HCT116 (cell line): ENCODE results near the gene TTLL11. TPM values are rescaled to one million over a fixed set of nuclear protein-coding genes. Genes with fewer than 3 reads are reported as not detected.

Experiments used
- ATAC-seq: fragments of 200-7000 bp; cut with Tn5 transposase; 2 replicates; pipeline ENCODE4 v1.9.1; 2020; ENCODE audit warnings: mild to moderate bottlenecking, moderate library complexity
- BruUV-seq: library from RNA; stranded (reverse); fragments of 400-500 nt; replicated peaks from 2 replicates; lab custom pipeline; 2021; lab: Mats Ljungman, UMichigan
- CTCF ChIA-PET: fragments of 300-600 bp; sonication (Branson Sonifier 250); formaldehyde crosslinking; loops from one replicate; lab custom pipeline; 2021; ENCODE audit warnings: antibody characterized with exemption; lab: Charles Lee
- POLR2A ChIA-PET: fragments of 300-600, 350-600 bp; sonication (Branson Sonifier 250); formaldehyde crosslinking; loops from one replicate; lab custom pipeline; 2021; ENCODE audit warnings: antibody characterized with exemption; lab: Charles Lee
- RAD21 ChIA-PET, 2 experiments: fragments of 300-600 bp; sonication (Branson Sonifier 250); formaldehyde crosslinking; loops; one replicate each; lab custom pipeline; 2023; ENCODE audit warnings: low total read pairs in 2 of 2; ENCODE audit not compliant: uncharacterized antibody in 2 of 2, unreplicated experiment in 2 of 2, low non-redundant PET in 1 of 2; lab: Charles Lee
- DNase-seq: peaks from one replicate; pipeline ENCODE4 v3.0.0-alpha.2; 2010; ENCODE audit warnings: low read depth, low spot score
- H2AFZ ChIP-seq: fragments of 200-600 bp; shearing (Covaris generic), sonication (generic); 2 replicates; pipeline ENCODE4 v1.6.1; 2017; ENCODE audit warnings: low read depth, mixed run types, mixed read lengths, antibody characterized with exemption, low read length; ENCODE audit not compliant: poor library complexity, severe bottlenecking
- H3K27ac ChIP-seq: 2 replicates; pipeline ENCODE4 v1.5.1; 2012; ENCODE audit warnings: low read depth, low read length
- H3K27me3 ChIP-seq: fragments of 200-600 bp; sonication (generic); 2 replicates; pipeline ENCODE4 v1.6.1; 2016; ENCODE audit warnings: mixed run types, low read length, mixed read lengths; ENCODE audit not compliant: insufficient read depth
- H3K36me3 ChIP-seq, 2 experiments: fragments of 200-500 bp in 1 of 2; fragments of 200-600 bp in 1 of 2; sonication (Bioruptor generic) in 1 of 2; sonication (generic) in 1 of 2; 2 replicates each; pipeline versions ENCODE4 v1.5.1 to v1.6.1; 2014 to 2016; ENCODE audit warnings: low read length in 2 of 2, inconsistent platforms in 1 of 2, mixed read lengths in 1 of 2, mixed run types in 1 of 2; ENCODE audit not compliant: insufficient read depth in 2 of 2, control insufficient read depth in 1 of 2
- H3K4me1 ChIP-seq, 2 experiments: fragments of 200-600 bp in 1 of 2; sonication (generic) in 1 of 2; 2 replicates each; pipeline versions ENCODE4 v1.5.1 to v1.6.1; 2012 to 2017; ENCODE audit warnings: low read length in 2 of 2, inconsistent platforms in 1 of 2, mild to moderate bottlenecking in 1 of 2, mixed read lengths in 1 of 2, mixed run types in 1 of 2, moderate library complexity in 1 of 2; ENCODE audit not compliant: insufficient read depth in 2 of 2, control insufficient read depth in 1 of 2
- H3K4me2 ChIP-seq: fragments of 200-600 bp; sonication (generic); 2 replicates; pipeline ENCODE4 v1.6.1; 2017; ENCODE audit warnings: mixed run types, low read length, mixed read lengths
- H3K4me3 ChIP-seq, 2 experiments: fragments of 200-600 bp in 1 of 2; sonication (generic) in 1 of 2; replicated peaks in 1 of 2; 2 replicates each; pipeline ENCODE4 v1.5.1; 2011 to 2016; ENCODE audit warnings: low read length in 2 of 2, control low read depth in 1 of 2, low read depth in 1 of 2, mild to moderate bottlenecking in 1 of 2, mixed read lengths in 1 of 2, mixed run types in 1 of 2
- H3K79me2 ChIP-seq: fragments of 200-600 bp; sonication (generic); 2 replicates; pipeline ENCODE4 v1.6.1; 2017; ENCODE audit warnings: mild to moderate bottlenecking, mixed run types, low read length, moderate library complexity, mixed read lengths; ENCODE audit not compliant: insufficient read depth
- H3K9ac ChIP-seq: fragments of 200-600 bp; sonication (generic); 2 replicates; pipeline ENCODE4 v1.6.1; 2016; ENCODE audit warnings: low read length, mixed read lengths
- H3K9me2 ChIP-seq: fragments of 200-600 bp; sonication (generic), shearing (Covaris generic); 2 replicates; pipeline ENCODE4 v1.6.1; 2017; ENCODE audit warnings: mixed run types, mild to moderate bottlenecking, moderate library complexity; ENCODE audit not compliant: insufficient read depth
- H3K9me3 ChIP-seq, 2 experiments: fragments of 200-500 bp in 1 of 2; fragments of 200-600 bp in 1 of 2; sonication (Bioruptor generic) in 1 of 2; sonication (generic) in 1 of 2; 2 replicates each; pipeline ENCODE4 v1.6.1; 2014 to 2017; ENCODE audit warnings: low read length in 2 of 2, mixed read lengths in 2 of 2, inconsistent platforms in 1 of 2, low read depth in 1 of 2, mild to moderate bottlenecking in 1 of 2, mixed run types in 1 of 2, moderate library complexity in 1 of 2; ENCODE audit not compliant: control insufficient read depth in 1 of 2, insufficient read depth in 1 of 2
- H4K20me1 ChIP-seq: fragments of 200-600 bp; sonication (generic), shearing (Covaris generic); 2 replicates; pipeline ENCODE4 v1.6.1; 2017; ENCODE audit warnings: mixed run types, mild to moderate bottlenecking, moderate library complexity; ENCODE audit not compliant: insufficient read depth
- CEBPB ChIP-seq: IDR thresholded peaks from 2 replicates; pipeline ENCODE4 v1.6.1; 2012; ENCODE audit warnings: low read depth
- EZH2 ChIP-seq: fragments of 200-600 bp; sonication (generic); IDR thresholded peaks from 2 replicates; pipeline ENCODE4 v1.6.1; 2017; ENCODE audit warnings: antibody characterized with exemption, mixed run types
- EZH2phosphoT487 ChIP-seq: fragments of 200-600 bp; IDR thresholded peaks from 2 replicates; pipeline ENCODE4 v1.6.1; 2018; ENCODE audit warnings: antibody characterized with exemption, borderline replicate concordance
- FOSL1 ChIP-seq: IDR thresholded peaks from 2 replicates; pipeline ENCODE4 v1.6.1; 2012; ENCODE audit warnings: low read depth
- SIN3A ChIP-seq: IDR thresholded peaks from 2 replicates; pipeline ENCODE4 v1.6.1; 2012; ENCODE audit warnings: low read depth
- TCF7L2 ChIP-seq: IDR thresholded peaks from 2 replicates; pipeline ENCODE4 v1.7.0; 2011; ENCODE audit warnings: borderline replicate concordance, inconsistent platforms; ENCODE audit not compliant: insufficient read depth, insufficient read length; ENCODE audit errors: extremely low read depth
- ZNF274 ChIP-seq: fragments of 200-500 bp; sonication (Bioruptor generic); IDR thresholded peaks from 2 replicates; pipeline ENCODE4 v1.6.1; 2014; ENCODE audit warnings: mild to moderate bottlenecking, low read depth, low read length, inconsistent platforms
- intact Hi-C: fragments of 100-400 bp; cut with micrococcal nuclease; formaldehyde crosslinking; loops from 2 replicates; pipeline ENCODE4 v1.10.0; 2022
- total RNA-seq: library from RNA; stranded (reverse); gene quantifications from one replicate; pipeline ENCODE4 v1.2.1, GENCODE V29; 2021; ENCODE audit not compliant: unreplicated experiment
- TF ChIP-seq, protein P1 (sequence below): IDR thresholded peaks from 2 replicates; pipeline ENCODE4 v1.6.1; 2011; ENCODE audit warnings: mild to moderate bottlenecking, low read length, moderate library complexity; ENCODE audit not compliant: insufficient replicate concordance; ENCODE audit errors: extremely low read depth

Gene TTLL11
- total RNA-seq, 1 experiment from 2014 or later = 2.2 TPM

DNA sequence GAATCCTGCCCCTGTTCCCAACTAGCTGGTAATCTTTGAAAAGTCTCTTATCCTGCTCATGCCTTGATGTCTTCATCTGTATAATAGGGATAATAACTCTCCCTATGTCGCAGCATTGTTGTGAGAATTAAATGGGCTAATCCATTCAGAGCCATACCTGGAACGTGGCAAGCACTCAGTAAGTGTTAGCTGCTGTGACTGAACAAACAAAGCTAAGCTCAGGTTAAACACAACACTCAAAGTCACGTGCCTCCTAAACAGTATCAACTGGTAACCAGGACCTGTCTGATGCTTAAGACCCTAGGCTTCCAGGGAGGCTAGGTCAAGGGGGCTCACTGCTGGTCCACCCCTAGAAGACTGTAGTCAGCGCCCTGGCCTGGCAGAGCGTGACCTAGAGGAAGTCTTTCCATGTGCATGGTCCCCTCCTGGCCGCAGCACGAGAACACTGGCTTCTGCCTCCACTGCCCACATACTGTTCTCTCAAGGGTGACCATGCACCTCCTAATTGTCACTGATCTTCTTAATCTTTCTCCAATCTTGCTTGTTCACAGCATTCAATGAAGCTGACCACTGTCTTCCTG lies 211.1 kb downstream of the TTLL11 start:
- Histone ChIP-seq H3K9me3 (no peaks in the 10 kb centered on the region), H3K27ac (no peak overlapping the region), H4K20me1 (no peaks in the 10 kb centered on the region), H3K9me2 (no peaks in the 10 kb centered on the region), H3K79me2 (no peaks in the 10 kb centered on the region), H3K36me3 (no peaks in the 10 kb centered on the region), H3K4me1 (no peaks in the 10 kb centered on the region), H3K4me3 (no peak overlapping the region), H3K9ac (no peak overlapping the region), H3K4me2 (no peak overlapping the region), H3K27me3 (peaks cover 4% of the 10 kb centered on the region; the same call in 1 of the 2 replicates), H2AFZ (no peak overlapping the region)
- ATAC-seq (no peak), DNase-seq (no peak)
- intact Hi-C loops = no loop called here
- ChIA-PET CTCF (no interaction called here), RAD21 (no interaction called here), POLR2A (no interaction called here)
- BruUV-seq = no TSS peak
- no peak for TF ChIP-seq ZNF274
- no peak for TF ChIP-seq FOSL1
- no peak for TF ChIP-seq SIN3A
- no peak for TF ChIP-seq EZH2phosphoT487

DNA sequence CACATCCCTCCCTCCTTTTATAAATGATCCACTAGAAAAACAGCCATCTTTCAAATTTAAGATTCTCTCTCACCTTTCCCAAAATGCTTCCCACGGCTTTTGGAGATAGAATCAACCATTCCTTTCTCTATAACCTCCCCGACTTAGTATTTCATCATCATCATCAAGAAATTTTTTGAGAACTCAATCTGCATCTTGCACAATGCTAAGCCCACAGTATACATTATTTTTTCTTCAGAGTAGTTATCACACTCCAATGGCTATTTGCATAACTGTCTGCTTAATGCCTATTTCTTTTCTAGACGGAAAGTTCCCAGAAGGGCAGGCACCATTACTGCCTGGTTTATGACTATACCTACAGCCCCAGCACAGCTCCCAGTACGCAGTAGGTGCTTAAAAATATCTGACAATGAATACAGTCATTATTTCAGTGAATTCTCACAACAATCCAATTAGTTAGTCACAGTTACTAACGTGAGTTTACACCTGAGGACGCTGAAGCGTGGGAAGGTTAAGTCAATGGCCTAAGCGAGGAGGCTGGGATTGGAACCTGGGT lies 212.7 kb downstream of the TTLL11 start:
- no peak for DNase-seq
- no peak overlapping the region for H3K4me2 ChIP-seq
- H3K9ac ChIP-seq = no peak overlapping the region
- no peaks in the 10 kb centered on the region for H3K79me2 ChIP-seq
- H3K36me3 ChIP-seq = no peaks in the 10 kb centered on the region
- POLR2A ChIA-PET = no interaction called here
- no peaks in the 10 kb centered on the region for H3K4me1 ChIP-seq
- TF ChIP-seq TCF7L2 = no peak
- TF ChIP-seq CEBPB = no peak
- TF ChIP-seq EZH2 = no peak
- TF ChIP-seq, protein P1, sequence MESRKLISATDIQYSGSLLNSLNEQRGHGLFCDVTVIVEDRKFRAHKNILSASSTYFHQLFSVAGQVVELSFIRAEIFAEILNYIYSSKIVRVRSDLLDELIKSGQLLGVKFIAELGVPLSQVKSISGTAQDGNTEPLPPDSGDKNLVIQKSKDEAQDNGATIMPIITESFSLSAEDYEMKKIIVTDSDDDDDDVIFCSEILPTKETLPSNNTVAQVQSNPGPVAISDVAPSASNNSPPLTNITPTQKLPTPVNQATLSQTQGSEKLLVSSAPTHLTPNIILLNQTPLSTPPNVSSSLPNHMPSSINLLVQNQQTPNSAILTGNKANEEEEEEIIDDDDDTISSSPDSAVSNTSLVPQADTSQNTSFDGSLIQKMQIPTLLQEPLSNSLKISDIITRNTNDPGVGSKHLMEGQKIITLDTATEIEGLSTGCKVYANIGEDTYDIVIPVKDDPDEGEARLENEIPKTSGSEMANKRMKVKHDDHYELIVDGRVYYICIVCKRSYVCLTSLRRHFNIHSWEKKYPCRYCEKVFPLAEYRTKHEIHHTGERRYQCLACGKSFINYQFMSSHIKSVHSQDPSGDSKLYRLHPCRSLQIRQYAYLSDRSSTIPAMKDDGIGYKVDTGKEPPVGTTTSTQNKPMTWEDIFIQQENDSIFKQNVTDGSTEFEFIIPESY = no peak
- TF ChIP-seq, all 23 proteins: peak for 0
- Histone ChIP-seq H3K27ac (no peak overlapping the region), H3K27me3 (peaks cover 4% of the 10 kb centered on the region; the same call in 1 of the 2 replicates), H3K9me2 (no peaks in the 10 kb centered on the region), H2AFZ (no peak overlapping the region), H3K4me3 (no peak overlapping the region), H4K20me1 (no peaks in the 10 kb centered on the region), H3K9me3 (no peaks in the 10 kb centered on the region)
- no TSS peak for BruUV-seq
- RAD21 ChIA-PET = no interaction called here
- intact Hi-C loops = no loop called here
- CTCF ChIA-PET = no interaction called here
- no peak for ATAC-seq
